ENCODE data around the gene CYP2A13. TPM values are rescaled to one million over a fixed set of nuclear protein-coding genes. Genes with fewer than 3 reads are reported as not detected.
A peak's percentile ranks its signal among the peaks of the same experiment; 100 is the strongest.

CYP2A13 gene
- total and polyA plus RNA-seq, 9 of the 15 experiments (the other 6 are each of a cell fraction or from before 2014, with no cell fraction given): not detected

DNA sequence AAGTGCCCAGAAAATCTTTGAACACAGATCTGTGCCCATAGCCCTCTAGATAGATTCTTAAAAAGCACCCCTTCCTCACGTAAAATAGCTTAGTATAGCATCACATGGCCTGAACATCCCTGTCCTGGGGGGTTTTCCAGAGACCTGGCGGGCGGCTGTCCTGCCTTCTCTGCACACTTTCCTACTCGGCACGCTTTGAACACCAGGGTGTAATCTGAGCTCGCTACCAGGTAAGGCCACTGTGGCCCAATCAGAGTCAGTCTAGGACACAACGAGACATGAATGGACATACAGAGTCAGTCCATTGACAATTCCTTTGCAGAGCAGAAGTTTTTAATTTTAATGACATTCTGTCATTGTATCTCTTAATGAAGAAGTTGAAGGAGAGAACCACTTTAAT is 8.1 kb downstream of the CYP2A13 start:
- in situ Hi-C loops (cut with MboI) (no loop called here), intact Hi-C loops (cut with micrococcal nuclease) (no loop called here)
- Histone ChIP-seq H3K9me3 (replicated peaks; ENCODE audit: control insufficient read depth, insufficient read depth, low read depth, low read length) (no peaks in the 10 kb centered on the region), H3K27me3 (ENCODE audit: control insufficient read depth in 2 of 2, insufficient read depth in 2 of 2, low read length in 2 of 2) (peaks cover 0 to 35% of the 10 kb centered on the region in 2 experiments; a peak in 3 of 5 replicates), H3K9me1 (ENCODE audit: control insufficient read depth, insufficient read depth, low read length) (no peaks in the 10 kb centered on the region), H3K27ac (ENCODE audit: extremely low read depth, low read depth, low read length) (no peak overlapping the region), H3K4me2 (ENCODE audit: insufficient read depth, low read length) (peak overlapping the region; percentile 59; the same call in 1 of the 2 replicates), H3K36me3 (ENCODE audit: control insufficient read depth, insufficient read depth, low read length) (no peaks in the 10 kb centered on the region), H2AFZ (ENCODE audit: low read depth, low read length) (peak overlapping the region; percentile 54), H3K4me1 (replicated peaks in 1 of 2; ENCODE audit: control insufficient read depth in 2 of 2, insufficient read depth in 2 of 2, low read length in 2 of 2) (peaks cover 0 to 2% of the 10 kb centered on the region in 2 experiments; a peak in 2 of 5 replicates), H4K20me1 (replicated peaks; ENCODE audit: control insufficient read depth, insufficient read depth, low read length) (no peaks in the 10 kb centered on the region), H3K9ac (ENCODE audit: insufficient read depth in 1 of 2, low read depth in 2 of 2, low read length in 2 of 2) (no peak overlapping the region), H3K4me3 (no peak overlapping the region), H3K79me2 (ENCODE audit: control insufficient read depth, insufficient read depth, low read length) (no peaks in the 10 kb centered on the region)
- 12% methylated on average over 7 of the region's 7 CpGs for WGBS (ENCODE audit: insufficient coverage, low coverage, missing lambda C conversion rate)
- ChIA-PET CTCF (ENCODE audit: low intra/inter-chr PET ratio) (no interaction called here), POLR2A (interaction anchor here (1.2 kb wide), 1 partner anchor 12 kb away, joined by 5 read pairs; no protein-coding TSS in a partner anchor)
- no TSS peak for BruUV-seq (replicated peaks)
- FAIRE-seq (no peak), ATAC-seq (no peak), DNase-seq (ENCODE audit: extremely low read depth in 1 of 4, low spot score in 3 of 4) (peak in 1 of 4 experiments; percentile 6)
- no peak for TF ChIP-seq NR0B1 (IDR thresholded peaks at IDR 0.05; ENCODE audit: partially characterized antibody)
- TF ChIP-seq CBX3 (IDR thresholded peaks at IDR 0.05; ENCODE audit: borderline replicate concordance in 1 of 2, low read length in 2 of 2): no peak
- TF ChIP-seq, protein P1, sequence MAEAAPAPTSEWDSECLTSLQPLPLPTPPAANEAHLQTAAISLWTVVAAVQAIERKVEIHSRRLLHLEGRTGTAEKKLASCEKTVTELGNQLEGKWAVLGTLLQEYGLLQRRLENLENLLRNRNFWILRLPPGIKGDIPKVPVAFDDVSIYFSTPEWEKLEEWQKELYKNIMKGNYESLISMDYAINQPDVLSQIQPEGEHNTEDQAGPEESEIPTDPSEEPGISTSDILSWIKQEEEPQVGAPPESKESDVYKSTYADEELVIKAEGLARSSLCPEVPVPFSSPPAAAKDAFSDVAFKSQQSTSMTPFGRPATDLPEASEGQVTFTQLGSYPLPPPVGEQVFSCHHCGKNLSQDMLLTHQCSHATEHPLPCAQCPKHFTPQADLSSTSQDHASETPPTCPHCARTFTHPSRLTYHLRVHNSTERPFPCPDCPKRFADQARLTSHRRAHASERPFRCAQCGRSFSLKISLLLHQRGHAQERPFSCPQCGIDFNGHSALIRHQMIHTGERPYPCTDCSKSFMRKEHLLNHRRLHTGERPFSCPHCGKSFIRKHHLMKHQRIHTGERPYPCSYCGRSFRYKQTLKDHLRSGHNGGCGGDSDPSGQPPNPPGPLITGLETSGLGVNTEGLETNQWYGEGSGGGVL (CRISPR knock-in tag; IDR thresholded peaks at IDR 0.05): no peak
- no peak for TF ChIP-seq CCNT2 (IDR thresholded peaks at IDR 0.05; ENCODE audit: borderline replicate concordance, extremely low read depth, insufficient read length, low read depth, low read length)
- TF ChIP-seq KDM4B (IDR thresholded peaks at IDR 0.05; ENCODE audit: borderline replicate concordance in 2 of 2, low read depth in 1 of 2): no peak
- no peak for TF ChIP-seq ELF2 (CRISPR knock-in tag; IDR thresholded peaks at IDR 0.05)
- no peak for TF ChIP-seq TEAD2 (tag; IDR thresholded peaks at IDR 0.05)
- TF ChIP-seq POU5F1 (IDR thresholded peaks at IDR 0.05; ENCODE audit: borderline replicate concordance, low read depth, low read length, partially characterized antibody): no peak
- TF ChIP-seq, protein P2, sequence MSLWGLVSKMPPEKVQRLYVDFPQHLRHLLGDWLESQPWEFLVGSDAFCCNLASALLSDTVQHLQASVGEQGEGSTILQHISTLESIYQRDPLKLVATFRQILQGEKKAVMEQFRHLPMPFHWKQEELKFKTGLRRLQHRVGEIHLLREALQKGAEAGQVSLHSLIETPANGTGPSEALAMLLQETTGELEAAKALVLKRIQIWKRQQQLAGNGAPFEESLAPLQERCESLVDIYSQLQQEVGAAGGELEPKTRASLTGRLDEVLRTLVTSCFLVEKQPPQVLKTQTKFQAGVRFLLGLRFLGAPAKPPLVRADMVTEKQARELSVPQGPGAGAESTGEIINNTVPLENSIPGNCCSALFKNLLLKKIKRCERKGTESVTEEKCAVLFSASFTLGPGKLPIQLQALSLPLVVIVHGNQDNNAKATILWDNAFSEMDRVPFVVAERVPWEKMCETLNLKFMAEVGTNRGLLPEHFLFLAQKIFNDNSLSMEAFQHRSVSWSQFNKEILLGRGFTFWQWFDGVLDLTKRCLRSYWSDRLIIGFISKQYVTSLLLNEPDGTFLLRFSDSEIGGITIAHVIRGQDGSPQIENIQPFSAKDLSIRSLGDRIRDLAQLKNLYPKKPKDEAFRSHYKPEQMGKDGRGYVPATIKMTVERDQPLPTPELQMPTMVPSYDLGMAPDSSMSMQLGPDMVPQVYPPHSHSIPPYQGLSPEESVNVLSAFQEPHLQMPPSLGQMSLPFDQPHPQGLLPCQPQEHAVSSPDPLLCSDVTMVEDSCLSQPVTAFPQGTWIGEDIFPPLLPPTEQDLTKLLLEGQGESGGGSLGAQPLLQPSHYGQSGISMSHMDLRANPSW (CRISPR knock-in tag; IDR thresholded peaks at IDR 0.05): no peak
- TF ChIP-seq NR3C1 (CRISPR knock-in tag; IDR thresholded peaks at IDR 0.05): no peak
- TF ChIP-seq TOE1 (IDR thresholded peaks at IDR 0.05; ENCODE audit: borderline replicate concordance): no peak
- TF ChIP-seq TOE1 (CRISPR knock-in tag; IDR thresholded peaks at IDR 0.05; ENCODE audit: borderline replicate concordance, low read depth): no peak
- TF ChIP-seq ZNF134 (CRISPR knock-in tag; conservative IDR thresholded peaks at IDR 0.05): no peak
- no peak for TF ChIP-seq ZNF316 (IDR thresholded peaks at IDR 0.05)
